K562 (cell line): ENCODE measurements around the gene ARHGEF17. TPM values are rescaled to one million over a fixed set of nuclear protein-coding genes. Genes with fewer than 3 reads are reported as not detected.

Experiments
- ADNP ChIP-seq: fragments of 200-800 bp; sonication (Bioruptor generic); IDR thresholded peaks from 2 replicates; pipeline ENCODE4 v1.6.1; 2016; ENCODE audit warnings: missing genetic modification characterization, missing compliant biosample characterization
- ARID1B ChIP-seq: fragments of 450-650 bp; IDR thresholded peaks from 2 replicates; pipeline ENCODE4 v1.6.1; 2016; ENCODE audit warnings: antibody characterized with exemption, mild to moderate bottlenecking, inconsistent platforms
- ATF4 ChIP-seq: fragments of 450-650 bp; formaldehyde crosslinking; IDR thresholded peaks from 2 replicates; pipeline ENCODE4 v1.4.0; 2022; ENCODE audit warnings: mild to moderate bottlenecking, moderate library complexity
- KHSRP ChIP-seq: fragments of 450-650 bp; IDR thresholded peaks from 2 replicates; pipeline ENCODE4 v1.6.1; 2017
- MECOM ChIP-seq: fragments of 250-450 bp; sonication (Bioruptor Pico); IDR thresholded peaks from 2 replicates; pipeline ENCODE4 v1.8.0; 2022; ENCODE audit warnings: inconsistent platforms
- PHTF2 ChIP-seq: fragments of 250-450 bp; sonication (Bioruptor Pico); IDR thresholded peaks from 2 replicates; pipeline ENCODE4 v1.5.0; 2021; ENCODE audit warnings: mild to moderate bottlenecking
- REST ChIP-seq, 2 experiments: fragments of 450-650 bp; formaldehyde crosslinking in 1 of 2; IDR thresholded peaks; 2 replicates each; pipeline versions ENCODE4 v1.4.0 to v1.6.1; 2014 to 2020; ENCODE audit warnings: mild to moderate bottlenecking in 2 of 2, borderline replicate concordance in 1 of 2, low read depth in 1 of 2
- SMARCA5 ChIP-seq: fragments of 450-650 bp; IDR thresholded peaks from 2 replicates; pipeline ENCODE4 v1.6.1; 2016
- SNAPC5 ChIP-seq: fragments of 250-450 bp; sonication (Bioruptor Pico); IDR thresholded peaks from 2 replicates; pipeline ENCODE4 v1.8.0; 2021; ENCODE audit warnings: moderate library complexity, mild to moderate bottlenecking, inconsistent platforms
- TOE1 ChIP-seq, 2 experiments: fragments of 450-650 bp in 1 of 2; sonication (generic) in 1 of 2; formaldehyde crosslinking in 1 of 2; IDR thresholded peaks; 2 replicates each; pipeline versions ENCODE4 v1.7.1 to v1.8.0; 2016 to 2022; ENCODE audit warnings: borderline replicate concordance in 2 of 2, mild to moderate bottlenecking in 2 of 2, antibody characterized with exemption in 1 of 2, inconsistent platforms in 1 of 2, low read depth in 1 of 2, missing genetic modification reagents in 1 of 2, moderate library complexity in 1 of 2
- U2AF2 ChIP-seq: fragments of 200-400 bp; formaldehyde crosslinking; optimal IDR thresholded peaks from 2 replicates; pipeline ENCODE3; 2017; ENCODE audit warnings: low read depth, mild to moderate bottlenecking, low read length
- ZNF398 ChIP-seq: fragments of 250-450 bp; sonication (Bioruptor Pico); IDR thresholded peaks from 2 replicates; pipeline ENCODE4 v1.8.0; 2021; ENCODE audit warnings: moderate library complexity, mild to moderate bottlenecking, inconsistent platforms
- polyA plus RNA-seq, 8 experiments: library from polyadenylated mRNA; depleted of rRNA in 4 of 8; stranded (reverse) in 5 of 8; unstranded in 3 of 8; fragments of >200 nt; fragmentation: Nextera tagmentation in 2 of 8; fragmentation: Illumina TruSeq in 1 of 8; extraction: Ambion mirVana in 2 of 8; extraction: Trizol in 1 of 8; gene quantifications; 2 replicates each; pipeline versions ENCODE4 v1.2.1 to v1.2.3, GENCODE V29; 2011 to 2014; ENCODE audit warnings: inconsistent platforms in 1 of 8, missing spikeins in 1 of 8
- total RNA-seq, 7 experiments: library from RNA; depleted of rRNA in 6 of 7; stranded (reverse); fragments of >200 nt in 6 of 7; fragmentation: Illumina TruSeq in 2 of 7; extraction: Trizol in 2 of 7; gene quantifications; 2 replicates each; pipeline versions ENCODE4 v1.2.1 to v1.2.3, GENCODE V29; 2011 to 2021; ENCODE audit warnings: low replicate concordance in 1 of 7
- TF ChIP-seq, protein P1 (sequence below): fragments of 200-800 bp; sonication (Bioruptor generic); IDR thresholded peaks from 2 replicates; pipeline ENCODE4 v1.6.1; 2017; ENCODE audit warnings: missing genetic modification characterization, missing compliant biosample characterization

Gene ARHGEF17
- total and polyA plus RNA-seq, 9 of the 15 experiments (the other 6 are each of a cell fraction or from before 2014, with no cell fraction given), result 0.04 to 0.68 (median 0.10) TPM; not detected in 2

GRCh38 chr11:73335204-73335923, 27.3 kb downstream of the ARHGEF17 start (continued):
- TF ChIP-seq ZNF398 (CRISPR knock-in tag), result no peak
- TF ChIP-seq REST (IDR thresholded peaks at IDR 0.05; ENCODE audit: borderline replicate concordance), result peak; percentile 74; the same call in 1 of the 2 replicates
- no peak for TF ChIP-seq REST (CRISPR knock-in tag; IDR thresholded peaks at IDR 0.05; ENCODE audit: low read depth)
- TF ChIP-seq ARID1B, result no peak
- no peak for TF ChIP-seq ATF4 (CRISPR knock-in tag)
- TF ChIP-seq MECOM (CRISPR knock-in tag), result no peak
- no peak for TF ChIP-seq SNAPC5 (CRISPR knock-in tag)
- TF ChIP-seq KHSRP, result no peak
- TF ChIP-seq TOE1 (IDR thresholded peaks at IDR 0.05; ENCODE audit: borderline replicate concordance), result no peak
- no peak for TF ChIP-seq TOE1 (CRISPR knock-in tag; IDR thresholded peaks at IDR 0.05; ENCODE audit: borderline replicate concordance, low read depth)
- no peak for TF ChIP-seq SMARCA5
- TF ChIP-seq PHTF2 (CRISPR knock-in tag), result no peak
- TF ChIP-seq U2AF2, result no peak
- no peak for TF ChIP-seq ADNP (tag)
- TF ChIP-seq, protein P1, sequence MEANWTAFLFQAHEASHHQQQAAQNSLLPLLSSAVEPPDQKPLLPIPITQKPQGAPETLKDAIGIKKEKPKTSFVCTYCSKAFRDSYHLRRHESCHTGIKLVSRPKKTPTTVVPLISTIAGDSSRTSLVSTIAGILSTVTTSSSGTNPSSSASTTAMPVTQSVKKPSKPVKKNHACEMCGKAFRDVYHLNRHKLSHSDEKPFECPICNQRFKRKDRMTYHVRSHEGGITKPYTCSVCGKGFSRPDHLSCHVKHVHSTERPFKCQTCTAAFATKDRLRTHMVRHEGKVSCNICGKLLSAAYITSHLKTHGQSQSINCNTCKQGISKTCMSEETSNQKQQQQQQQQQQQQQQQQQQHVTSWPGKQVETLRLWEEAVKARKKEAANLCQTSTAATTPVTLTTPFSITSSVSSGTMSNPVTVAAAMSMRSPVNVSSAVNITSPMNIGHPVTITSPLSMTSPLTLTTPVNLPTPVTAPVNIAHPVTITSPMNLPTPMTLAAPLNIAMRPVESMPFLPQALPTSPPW (CRISPR knock-in tag), result peak; percentile 32; the same call in 1 of the 2 replicates
